Measurements from ENCODE around the gene TRAM2. TPM values are rescaled to one million over a fixed set of nuclear protein-coding genes. Genes with fewer than 3 reads are reported as not detected.

The TRAM2 gene
- total and polyA plus RNA-seq, 9 of the 15 experiments (the other 6 are each of a cell fraction or from before 2014, with no cell fraction given), result 2.6 to 13.3 (median 8.9) TPM

DNA sequence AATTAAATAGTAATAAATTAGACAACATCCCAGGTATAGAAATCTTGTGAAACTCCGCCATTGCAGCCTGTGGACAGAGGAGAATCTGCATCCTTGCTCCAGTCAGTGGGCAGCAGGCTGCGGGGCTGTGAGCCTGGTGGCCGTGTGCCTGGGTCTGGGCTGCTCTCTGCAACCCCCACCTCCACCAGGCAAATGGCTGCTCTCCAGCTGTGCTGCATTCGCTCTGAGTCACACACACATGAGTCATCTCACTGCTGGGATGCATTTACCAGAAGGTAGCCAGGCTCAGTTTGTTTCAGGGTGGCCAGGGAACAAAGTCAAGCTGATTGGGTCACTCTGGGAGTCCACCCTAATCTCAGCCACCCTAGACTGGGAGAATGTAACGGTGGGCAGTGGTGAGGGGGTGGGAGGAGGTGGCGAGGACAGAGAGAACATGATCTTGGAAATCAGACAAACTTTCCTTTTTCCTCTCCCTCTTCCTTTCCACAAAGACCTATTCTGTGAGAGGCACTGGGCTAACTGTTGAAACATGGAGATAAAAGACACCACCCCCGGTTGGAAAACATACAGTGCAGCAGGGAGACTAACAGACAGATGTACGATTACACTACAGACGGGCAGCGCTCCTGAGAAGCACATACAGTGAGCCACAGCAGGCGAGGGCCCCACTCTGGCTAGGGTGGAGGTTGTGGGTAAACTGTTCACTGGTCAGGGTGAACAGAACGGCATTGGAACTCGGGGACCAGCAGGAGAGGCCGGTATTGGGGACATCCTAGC is 59.2 kb downstream of the TRAM2 start (continued):
- peak in 1 of 2 experiments; percentile 26; a peak in 2 of 4 replicates for TF ChIP-seq RAD21 (CRISPR knock-in tag; conservative IDR thresholded peaks at IDR 0.05 in 1 of 2, IDR thresholded peaks at IDR 0.05 in 1 of 2)
- no peak; the same call in 1 of the 2 replicates for TF ChIP-seq MTA2 (IDR thresholded peaks at IDR 0.05; ENCODE audit: low read depth)
- 0 out of 2 replicates have a peak, but pooled peaks have one; percentile 51 for TF ChIP-seq ELF4 (CRISPR knock-in tag; IDR thresholded peaks at IDR 0.05)
- TF ChIP-seq NCOA1 (IDR thresholded peaks at IDR 0.05; ENCODE audit: low read depth), result 0 out of 2 replicates have a peak, but pooled peaks have one; percentile 33
- TF ChIP-seq, protein P1, sequence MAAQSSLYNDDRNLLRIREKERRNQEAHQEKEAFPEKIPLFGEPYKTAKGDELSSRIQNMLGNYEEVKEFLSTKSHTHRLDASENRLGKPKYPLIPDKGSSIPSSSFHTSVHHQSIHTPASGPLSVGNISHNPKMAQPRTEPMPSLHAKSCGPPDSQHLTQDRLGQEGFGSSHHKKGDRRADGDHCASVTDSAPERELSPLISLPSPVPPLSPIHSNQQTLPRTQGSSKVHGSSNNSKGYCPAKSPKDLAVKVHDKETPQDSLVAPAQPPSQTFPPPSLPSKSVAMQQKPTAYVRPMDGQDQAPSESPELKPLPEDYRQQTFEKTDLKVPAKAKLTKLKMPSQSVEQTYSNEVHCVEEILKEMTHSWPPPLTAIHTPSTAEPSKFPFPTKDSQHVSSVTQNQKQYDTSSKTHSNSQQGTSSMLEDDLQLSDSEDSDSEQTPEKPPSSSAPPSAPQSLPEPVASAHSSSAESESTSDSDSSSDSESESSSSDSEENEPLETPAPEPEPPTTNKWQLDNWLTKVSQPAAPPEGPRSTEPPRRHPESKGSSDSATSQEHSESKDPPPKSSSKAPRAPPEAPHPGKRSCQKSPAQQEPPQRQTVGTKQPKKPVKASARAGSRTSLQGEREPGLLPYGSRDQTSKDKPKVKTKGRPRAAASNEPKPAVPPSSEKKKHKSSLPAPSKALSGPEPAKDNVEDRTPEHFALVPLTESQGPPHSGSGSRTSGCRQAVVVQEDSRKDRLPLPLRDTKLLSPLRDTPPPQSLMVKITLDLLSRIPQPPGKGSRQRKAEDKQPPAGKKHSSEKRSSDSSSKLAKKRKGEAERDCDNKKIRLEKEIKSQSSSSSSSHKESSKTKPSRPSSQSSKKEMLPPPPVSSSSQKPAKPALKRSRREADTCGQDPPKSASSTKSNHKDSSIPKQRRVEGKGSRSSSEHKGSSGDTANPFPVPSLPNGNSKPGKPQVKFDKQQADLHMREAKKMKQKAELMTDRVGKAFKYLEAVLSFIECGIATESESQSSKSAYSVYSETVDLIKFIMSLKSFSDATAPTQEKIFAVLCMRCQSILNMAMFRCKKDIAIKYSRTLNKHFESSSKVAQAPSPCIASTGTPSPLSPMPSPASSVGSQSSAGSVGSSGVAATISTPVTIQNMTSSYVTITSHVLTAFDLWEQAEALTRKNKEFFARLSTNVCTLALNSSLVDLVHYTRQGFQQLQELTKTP (IDR thresholded peaks at IDR 0.05; ENCODE audit: low read depth in 1 of 2, partially characterized antibody in 2 of 2), result peak in 1 of 2 experiments; percentile 59
- TF ChIP-seq RBBP5 (IDR thresholded peaks at IDR 0.05; ENCODE audit: borderline replicate concordance, insufficient read depth, low read length, poor library complexity, severe bottlenecking), result peak; percentile 80
- peak; percentile 91 for TF ChIP-seq DACH1 (IDR thresholded peaks at IDR 0.05; ENCODE audit: partially characterized antibody)
- TF ChIP-seq, protein P2, sequence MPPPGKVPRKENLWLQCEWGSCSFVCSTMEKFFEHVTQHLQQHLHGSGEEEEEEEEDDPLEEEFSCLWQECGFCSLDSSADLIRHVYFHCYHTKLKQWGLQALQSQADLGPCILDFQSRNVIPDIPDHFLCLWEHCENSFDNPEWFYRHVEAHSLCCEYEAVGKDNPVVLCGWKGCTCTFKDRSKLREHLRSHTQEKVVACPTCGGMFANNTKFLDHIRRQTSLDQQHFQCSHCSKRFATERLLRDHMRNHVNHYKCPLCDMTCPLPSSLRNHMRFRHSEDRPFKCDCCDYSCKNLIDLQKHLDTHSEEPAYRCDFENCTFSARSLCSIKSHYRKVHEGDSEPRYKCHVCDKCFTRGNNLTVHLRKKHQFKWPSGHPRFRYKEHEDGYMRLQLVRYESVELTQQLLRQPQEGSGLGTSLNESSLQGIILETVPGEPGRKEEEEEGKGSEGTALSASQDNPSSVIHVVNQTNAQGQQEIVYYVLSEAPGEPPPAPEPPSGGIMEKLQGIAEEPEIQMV (tag; conservative IDR thresholded peaks at IDR 0.05; ENCODE audit: low read depth), result 0 out of 2 replicates have a peak, but pooled peaks have one; percentile 7
